ENCODE results near the gene UBE2D2.

UBE2D2 gene

GRCh38 chr5:139659695-139660101 lies 98.6 kb downstream of the UBE2D2 start:
- FAIRE-seq = no peak
- DNase-seq (ENCODE audit: low spot score) = no peak

- peak; percentile 81 for DNase-seq (ENCODE audit: low spot score)
- FAIRE-seq = peak; percentile 67
These were observed 99.2 kb downstream of the UBE2D2 start for GRCh38 chr5:139660105-139660922.

- FAIRE-seq (peak; percentile 69), DNase-seq (ENCODE audit: low spot score) (peak; percentile 92)
These were observed 100.0 kb downstream of the UBE2D2 start for GRCh38 chr5:139660923-139661814.

GRCh38 chr5:139662617-139663016 lies 101.5 kb downstream of the UBE2D2 start:
- DNase-seq (ENCODE audit: low spot score) (no peak), FAIRE-seq (no peak)

GRCh38 chr5:139663207-139664085 lies 102.3 kb downstream of the UBE2D2 start:
- FAIRE-seq (no peak), DNase-seq (ENCODE audit: low spot score) (no peak)

GRCh38 chr5:139664086-139664693 lies 103.1 kb downstream of the UBE2D2 start:
- DNase-seq (ENCODE audit: low spot score) (no peak), FAIRE-seq (no peak)

GRCh38 chr5:139664727-139665351 lies 103.7 kb downstream of the UBE2D2 start:
- FAIRE-seq = no peak
- no peak for DNase-seq (ENCODE audit: low spot score)

- DNase-seq (ENCODE audit: low spot score) = no peak
- FAIRE-seq = no peak
These were observed 104.5 kb downstream of the UBE2D2 start for GRCh38 chr5:139665626-139666025.

- DNase-seq (ENCODE audit: low spot score) (no peak), FAIRE-seq (no peak)
These were observed 105.4 kb downstream of the UBE2D2 start for GRCh38 chr5:139666551-139666950.

GRCh38 chr5:139667001-139667729 lies 106.0 kb downstream of the UBE2D2 start:
- no peak for FAIRE-seq
- DNase-seq (ENCODE audit: low spot score) = peak; percentile 33

GRCh38 chr5:139667730-139668063 lies 106.6 kb downstream of the UBE2D2 start:
- DNase-seq (ENCODE audit: low spot score) (no peak), FAIRE-seq (no peak)

GRCh38 chr5:139668064-139668880 lies 107.1 kb downstream of the UBE2D2 start:
- FAIRE-seq = no peak
- DNase-seq (ENCODE audit: low spot score) = no peak

- DNase-seq (ENCODE audit: low spot score) (no peak), FAIRE-seq (no peak)
These were observed 108.0 kb downstream of the UBE2D2 start for GRCh38 chr5:139668924-139669661.

- no peak for DNase-seq (ENCODE audit: low spot score)
- no peak for FAIRE-seq
These were observed 108.7 kb downstream of the UBE2D2 start for GRCh38 chr5:139669662-139670368.

- DNase-seq (ENCODE audit: low spot score) (no peak), FAIRE-seq (no peak)
These were observed 109.4 kb downstream of the UBE2D2 start for GRCh38 chr5:139670369-139671095.

- peak; percentile 50 for DNase-seq (ENCODE audit: low spot score)
- FAIRE-seq = peak; percentile 24
These were observed 110.1 kb downstream of the UBE2D2 start for GRCh38 chr5:139671096-139671841.

All from RCC 7860 (cell line).